HG03457 (cell line): Measurements from ENCODE around the gene HTR6.

ENCODE experiments used
- ATAC-seq: cut with Tn5 transposase; IDR thresholded peaks from one replicate; pipeline ENCODE4 v1.9.1; 2021; ENCODE audit warnings: moderate number of reproducible peaks; ENCODE audit not compliant: unreplicated experiment

Gene HTR6

GRCh38 chr1:19687414-19687813 lies 22.7 kb downstream of the HTR6 start:
- ATAC-seq = no peak

GRCh38 chr1:19688041-19688842 lies 23.6 kb downstream of the HTR6 start:
- no peak for ATAC-seq

DNA sequence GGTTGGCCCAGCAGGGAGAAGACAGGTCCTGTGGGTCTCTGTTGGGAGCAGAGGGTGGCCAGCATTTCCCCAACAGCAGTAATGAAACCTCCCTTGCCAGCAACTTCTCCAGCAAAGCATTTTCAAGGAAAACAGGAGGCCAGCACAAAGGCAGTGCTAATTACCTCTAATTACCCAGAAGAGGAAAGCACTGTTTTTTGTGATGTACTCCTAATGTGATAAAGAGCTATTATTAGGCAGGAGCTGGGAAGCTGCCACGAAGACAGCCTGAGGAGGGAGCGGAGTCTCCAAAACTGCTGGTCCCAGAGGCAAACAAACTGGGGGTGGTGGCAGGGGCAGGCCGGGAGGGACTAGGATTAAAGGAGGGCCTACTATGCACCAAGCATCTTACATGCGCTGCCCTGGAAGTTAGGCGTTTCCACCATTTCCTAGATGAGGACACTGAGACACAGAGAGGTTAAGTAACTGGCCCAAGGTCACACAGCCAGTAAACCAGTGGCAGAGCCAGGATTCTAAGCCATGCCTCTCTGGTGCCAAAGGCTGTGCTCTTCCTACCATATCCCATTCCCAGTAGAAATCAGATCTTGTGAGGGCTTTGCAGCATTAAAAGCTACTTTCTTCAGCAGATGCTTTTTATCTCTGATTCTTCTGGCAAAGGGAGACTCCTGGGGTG lies 24.5 kb downstream of the HTR6 start:
- ATAC-seq = no peak

GRCh38 chr1:19689856-19690255 lies 25.2 kb downstream of the HTR6 start:
- ATAC-seq = no peak

- ATAC-seq = no peak
These were observed 25.7 kb downstream of the HTR6 start for GRCh38 chr1:19690342-19690741.

GRCh38 chr1:19694298-19694697 lies 29.6 kb downstream of the HTR6 start:
- ATAC-seq = no peak

DNA sequence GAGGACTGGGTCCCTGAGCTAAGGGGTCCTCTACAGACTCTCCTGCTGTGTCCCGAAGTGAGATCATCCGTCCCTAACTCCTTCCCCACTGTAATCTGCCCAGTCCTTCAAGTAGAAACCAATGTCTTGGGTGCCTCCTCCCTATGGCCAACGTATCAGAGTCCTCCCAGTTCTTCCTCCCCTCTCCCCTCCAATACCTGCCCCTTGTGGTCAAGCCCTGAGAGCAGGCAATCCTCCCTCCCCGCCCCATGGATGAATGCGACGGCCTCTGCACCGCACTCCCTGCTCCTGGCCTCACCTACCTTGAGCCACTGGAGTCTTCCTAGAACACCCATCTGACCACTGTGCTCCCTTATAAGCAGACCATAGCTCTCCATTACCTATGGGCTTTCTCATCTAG lies 31.1 kb downstream of the HTR6 start:
- ATAC-seq = no peak

- no peak for ATAC-seq
These were observed 32.1 kb downstream of the HTR6 start for GRCh38 chr1:19696820-19697219.

DNA sequence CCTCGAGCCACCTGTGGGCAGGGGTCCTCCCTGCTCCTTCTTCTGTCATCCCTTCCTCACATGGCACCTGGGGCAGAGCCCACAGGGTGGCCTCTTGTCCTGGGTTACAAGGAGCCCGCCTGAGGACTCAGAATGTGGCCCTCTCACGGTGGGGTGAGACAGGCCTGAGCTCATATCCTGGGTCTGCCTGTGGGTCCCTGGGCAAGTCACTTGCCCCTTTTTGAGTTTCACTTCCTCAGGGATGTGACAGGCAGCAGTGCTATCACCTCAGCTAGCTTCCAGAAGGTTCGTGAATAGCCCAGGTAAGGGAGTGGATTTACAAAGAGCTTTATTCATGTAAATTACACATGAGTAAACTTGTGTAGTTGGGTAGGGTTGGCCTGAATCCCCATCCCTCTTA lies 33.5 kb downstream of the HTR6 start:
- ATAC-seq = no peak

DNA sequence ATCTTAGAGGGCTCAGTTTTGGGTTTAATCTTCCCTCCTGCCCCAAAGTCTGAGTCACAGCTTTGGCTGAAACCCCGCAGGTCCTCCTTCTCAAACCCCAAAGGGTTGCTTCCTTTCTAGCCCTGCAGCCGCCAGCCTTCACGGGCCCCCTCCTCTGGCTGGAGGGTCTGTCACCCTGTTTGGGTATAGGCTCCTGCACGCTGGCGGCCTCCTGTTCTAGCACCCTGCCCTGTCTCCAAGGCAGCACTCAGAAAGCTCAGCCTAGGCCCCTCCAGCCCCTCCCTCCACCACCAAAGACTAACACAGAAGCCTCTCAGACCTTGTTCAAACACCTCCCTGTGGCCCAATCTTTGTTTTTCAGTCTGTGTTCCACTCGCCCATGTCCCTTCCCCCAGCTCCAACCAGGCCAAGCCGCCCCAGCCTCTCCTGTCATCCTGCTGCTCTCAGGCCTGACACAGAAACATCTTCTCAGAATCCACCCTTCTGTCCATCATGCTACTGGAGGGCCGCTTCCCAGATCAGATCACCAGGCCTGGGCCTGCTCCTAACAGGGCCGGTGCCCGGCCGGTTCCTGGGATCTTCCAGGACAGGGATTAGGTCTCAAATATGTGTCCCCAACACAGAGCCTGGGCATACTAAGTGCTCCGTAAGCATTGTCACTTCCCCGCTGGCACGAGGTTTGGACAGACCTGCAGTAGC lies 35.6 kb downstream of the HTR6 start:
- no peak for ATAC-seq

DNA sequence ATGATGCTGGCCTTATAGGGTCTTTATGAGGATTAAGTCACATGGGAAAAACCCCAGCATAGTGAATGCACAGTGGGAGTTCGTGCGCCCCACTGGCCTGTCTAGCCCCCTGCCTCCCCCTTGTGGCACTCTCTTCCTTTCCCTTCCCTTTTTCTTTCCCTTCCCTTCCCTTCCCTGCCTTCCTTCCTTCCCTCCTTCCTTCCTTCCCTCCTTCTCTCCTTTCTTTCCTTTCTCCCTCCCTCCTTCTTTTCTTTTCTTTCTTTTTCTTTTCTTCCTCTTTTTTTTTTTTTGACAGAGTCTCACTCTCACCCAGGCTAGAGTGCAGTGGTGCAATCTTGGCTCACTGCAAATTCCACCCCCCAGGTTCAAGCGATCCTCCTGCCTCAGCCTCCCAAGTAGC lies 38.6 kb downstream of the HTR6 start:
- no peak for ATAC-seq

- no peak for ATAC-seq
These were observed 39.8 kb downstream of the HTR6 start for GRCh38 chr1:19704247-19705113.

DNA sequence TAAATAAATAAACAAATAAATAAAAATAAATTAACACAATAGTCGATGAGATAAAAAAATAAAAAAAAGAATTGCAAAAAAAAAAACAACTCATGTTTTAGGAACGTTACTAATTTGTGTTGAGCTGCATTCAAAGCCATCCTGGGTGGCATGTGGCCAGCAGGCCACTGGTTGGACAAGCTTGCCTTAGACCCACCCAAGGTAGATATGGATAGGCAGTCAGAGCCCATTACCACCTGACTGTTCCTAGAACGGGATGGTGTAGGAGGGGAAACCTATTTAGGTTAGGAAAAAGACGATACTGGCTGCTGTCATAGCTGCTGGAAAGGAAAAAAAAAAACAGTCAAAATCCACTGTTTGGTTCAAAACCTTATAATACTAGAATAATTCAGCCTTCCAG lies 40.8 kb downstream of the HTR6 start:
- ATAC-seq = no peak

DNA sequence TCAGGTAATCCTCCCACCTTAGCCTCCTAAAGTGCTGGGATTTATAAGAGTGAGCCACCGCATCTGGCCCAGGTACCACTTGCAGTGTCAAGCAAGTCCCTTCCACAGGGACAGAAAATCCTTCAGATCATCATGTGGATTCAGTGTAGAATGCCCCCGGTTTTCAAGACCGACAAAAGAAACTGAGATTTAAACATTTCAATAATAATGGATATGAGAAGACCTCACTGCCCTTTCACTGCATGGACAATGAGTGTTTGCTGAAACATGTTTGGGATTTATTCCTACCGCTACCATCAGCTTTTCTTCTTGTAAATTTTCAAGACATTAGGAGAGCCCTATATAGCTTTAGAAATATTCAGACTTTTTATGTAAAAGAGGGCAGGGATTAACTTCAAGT lies 41.5 kb downstream of the HTR6 start:
- ATAC-seq = no peak

DNA sequence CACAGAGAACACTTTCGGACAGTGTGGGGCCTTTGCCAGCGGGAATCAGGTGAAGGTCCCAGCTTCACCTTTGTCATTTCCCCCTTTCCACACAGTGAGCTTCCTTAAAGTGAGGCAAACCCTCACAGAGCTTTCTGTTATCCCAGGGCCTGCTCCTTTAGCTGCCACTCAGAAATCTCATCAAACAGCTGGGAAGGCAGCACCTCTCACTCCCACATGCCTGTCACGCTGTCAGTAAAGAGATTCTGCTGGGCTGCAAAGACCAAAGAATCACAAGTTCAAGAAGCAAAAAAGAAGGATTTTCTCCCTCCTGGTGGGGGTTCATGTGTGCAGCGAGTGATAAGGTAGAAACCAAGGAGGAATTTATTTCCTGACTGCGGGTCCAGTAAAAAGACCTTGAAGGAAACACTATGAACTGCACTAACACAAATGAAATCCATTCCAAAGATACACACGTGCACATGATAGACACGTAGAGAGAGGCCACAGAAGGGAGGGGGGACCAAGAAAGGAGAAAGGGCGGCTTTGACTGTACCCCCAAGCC lies 44.0 kb downstream of the HTR6 start:
- no peak for ATAC-seq

DNA sequence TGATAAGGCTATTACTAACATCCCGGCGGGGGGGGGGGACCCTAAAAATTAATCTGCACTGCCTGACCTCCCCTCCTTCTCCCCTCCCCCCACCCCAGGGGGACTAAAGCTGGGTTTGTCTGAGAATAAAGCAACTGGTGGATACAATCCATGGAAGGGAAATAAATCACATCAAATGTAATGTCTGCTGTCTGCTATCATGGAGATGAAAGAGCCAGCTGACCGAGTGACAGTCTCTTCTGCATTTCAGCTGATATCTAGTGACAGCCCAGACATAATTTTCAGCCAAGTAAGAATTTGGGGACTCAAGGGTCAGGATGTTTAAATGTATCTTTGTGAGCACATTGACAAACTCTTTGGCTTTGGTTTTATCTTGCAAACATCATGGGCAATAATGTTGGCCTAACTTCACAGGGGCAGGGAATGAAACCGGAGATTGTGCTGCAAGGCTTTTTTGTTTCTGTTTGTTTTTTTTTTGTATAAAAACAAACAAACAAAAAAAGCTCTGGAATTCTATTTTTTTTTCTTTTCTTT lies 44.7 kb downstream of the HTR6 start:
- no peak for ATAC-seq

- ATAC-seq = peak; percentile 46
These were observed 46.3 kb downstream of the HTR6 start for GRCh38 chr1:19710825-19711611.

- no peak for ATAC-seq
These were observed 48.3 kb downstream of the HTR6 start for GRCh38 chr1:19712928-19713327.

- no peak for ATAC-seq
These were observed 50.9 kb downstream of the HTR6 start for GRCh38 chr1:19715334-19716203.
